GM15510 (cell line): ENCODE data around the gene BCL2.

Experiments used
- POLR2A ChIP-seq: IDR thresholded peaks from 3 replicates; pipeline ENCODE4 v1.6.1; 2011; ENCODE audit warnings: borderline replicate concordance; ENCODE audit not compliant: insufficient read length; ENCODE audit errors: extremely low read depth

The BCL2 gene

GRCh38 chr18:63130176-63130575 is 189.4 kb downstream of the BCL2 start:
- TF ChIP-seq POLR2A: no peak

GRCh38 chr18:63128237-63128974 is 191.2 kb downstream of the BCL2 start:
- no peak for TF ChIP-seq POLR2A

- no peak for TF ChIP-seq POLR2A
Measured at GRCh38 chr18:63126134-63127069, 193.2 kb downstream of the BCL2 start.

- TF ChIP-seq POLR2A: no peak
Measured at GRCh38 chr18:63120620-63121019, 198.9 kb downstream of the BCL2 start.

- TF ChIP-seq POLR2A: no peak
Measured at GRCh38 chr18:63119647-63120046, 199.9 kb downstream of the BCL2 start.

- no peak for TF ChIP-seq POLR2A
Measured at GRCh38 chr18:63113899-63114565, 205.5 kb downstream of the BCL2 start.

GRCh38 chr18:63112706-63113105 is 206.9 kb downstream of the BCL2 start:
- TF ChIP-seq POLR2A: no peak

GRCh38 chr18:63111671-63112402 is 207.7 kb downstream of the BCL2 start:
- no peak for TF ChIP-seq POLR2A

- TF ChIP-seq POLR2A: no peak
Measured at GRCh38 chr18:63109802-63110201, 209.8 kb downstream of the BCL2 start.

GRCh38 chr18:63109022-63109421 is 210.5 kb downstream of the BCL2 start:
- no peak for TF ChIP-seq POLR2A

GRCh38 chr18:63107931-63108330 is 211.6 kb downstream of the BCL2 start:
- TF ChIP-seq POLR2A: no peak

- no peak for TF ChIP-seq POLR2A
Measured at GRCh38 chr18:63107171-63107845, 212.3 kb downstream of the BCL2 start.

GRCh38 chr18:63106727-63107126 is 212.8 kb downstream of the BCL2 start:
- TF ChIP-seq POLR2A: no peak
